ENCODE results near the gene RBM3. TPM values are rescaled to one million over a fixed set of nuclear protein-coding genes. Genes with fewer than 3 reads are reported as not detected.
A peak's percentile ranks its signal among the peaks of the same experiment; 100 is the strongest.

The RBM3 gene
- total and polyA plus RNA-seq, 11 donors: 34.5 to 187 (median 111) TPM

DNA sequence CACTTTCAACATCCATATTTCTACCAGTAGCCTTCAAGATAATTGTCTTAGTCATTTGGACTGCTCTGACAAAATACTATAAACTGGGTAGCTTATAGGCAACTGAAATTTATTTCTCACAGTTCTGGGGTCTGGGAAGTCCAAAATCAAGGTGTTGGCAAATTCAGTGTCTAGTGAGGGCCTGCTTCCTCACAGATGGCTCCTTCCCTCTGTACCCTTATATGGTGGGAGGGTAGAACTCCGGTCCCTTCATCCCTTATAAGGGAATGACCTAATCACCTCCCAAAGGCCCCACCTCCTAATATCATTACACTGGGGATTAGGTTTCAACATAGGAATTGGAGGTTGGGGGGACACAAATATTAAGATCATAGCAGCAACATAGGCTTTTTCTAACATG is 42.1 kb upstream of the RBM3 start:
- intact Hi-C loops (cut with DNase I): loop anchor here in 1 of 10 donors (10.0 kb wide), 1 partner anchor 63 kb away; the partner anchor contains the start of gene WDR13
- WGBS, 4 donors: 53 to 75% (median 69%) methylated on average over 1 of the region's 1 CpG
- peaks cover 0 to 12% (median 7%) of the 10 kb centered on the region in 9 donors for H3K36me3 ChIP-seq
- DNase-seq: no peak
- H3K27ac ChIP-seq: peak overlapping the region in 8 of 12 donors; percentile 25 to 64 (median 48)
- peaks cover 0 to 6% (median 0%) of the 10 kb centered on the region in 12 donors for H3K4me1 ChIP-seq
- no peak for ATAC-seq
- no peak for TF ChIP-seq POLR2A (IDR thresholded peaks at IDR 0.05)
- TF ChIP-seq, protein P1, sequence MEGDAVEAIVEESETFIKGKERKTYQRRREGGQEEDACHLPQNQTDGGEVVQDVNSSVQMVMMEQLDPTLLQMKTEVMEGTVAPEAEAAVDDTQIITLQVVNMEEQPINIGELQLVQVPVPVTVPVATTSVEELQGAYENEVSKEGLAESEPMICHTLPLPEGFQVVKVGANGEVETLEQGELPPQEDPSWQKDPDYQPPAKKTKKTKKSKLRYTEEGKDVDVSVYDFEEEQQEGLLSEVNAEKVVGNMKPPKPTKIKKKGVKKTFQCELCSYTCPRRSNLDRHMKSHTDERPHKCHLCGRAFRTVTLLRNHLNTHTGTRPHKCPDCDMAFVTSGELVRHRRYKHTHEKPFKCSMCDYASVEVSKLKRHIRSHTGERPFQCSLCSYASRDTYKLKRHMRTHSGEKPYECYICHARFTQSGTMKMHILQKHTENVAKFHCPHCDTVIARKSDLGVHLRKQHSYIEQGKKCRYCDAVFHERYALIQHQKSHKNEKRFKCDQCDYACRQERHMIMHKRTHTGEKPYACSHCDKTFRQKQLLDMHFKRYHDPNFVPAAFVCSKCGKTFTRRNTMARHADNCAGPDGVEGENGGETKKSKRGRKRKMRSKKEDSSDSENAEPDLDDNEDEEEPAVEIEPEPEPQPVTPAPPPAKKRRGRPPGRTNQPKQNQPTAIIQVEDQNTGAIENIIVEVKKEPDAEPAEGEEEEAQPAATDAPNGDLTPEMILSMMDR (IDR thresholded peaks at IDR 0.05): no peak
- no peak overlapping the region for H3K4me3 ChIP-seq
- peaks cover 0 to 6% (median 0%) of the 10 kb centered on the region in 9 donors for H3K27me3 ChIP-seq
- H3K9me3 ChIP-seq: no peaks in the 10 kb centered on the region

DNA sequence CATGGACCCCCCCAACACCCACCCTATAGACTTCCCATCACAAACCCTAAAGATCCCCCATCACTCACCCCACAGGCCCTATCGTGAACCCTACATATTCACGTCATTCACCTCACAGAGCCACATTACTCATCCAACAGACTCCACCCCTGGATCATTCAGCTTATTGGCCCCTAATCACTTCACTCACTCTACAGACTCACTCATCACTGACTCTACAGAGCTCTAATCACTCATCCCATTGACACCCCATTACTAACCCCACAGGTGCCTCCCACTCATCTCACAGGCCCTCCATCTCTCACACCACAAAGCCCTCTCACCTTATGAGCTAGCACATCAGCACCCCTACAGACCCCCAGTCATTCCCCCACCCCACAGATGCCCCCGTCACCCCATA is 41.1 kb upstream of the RBM3 start:
- H3K27ac ChIP-seq: no peak overlapping the region
- peaks cover 0 to 6% (median 0%) of the 10 kb centered on the region in 12 donors for H3K4me1 ChIP-seq
- peaks cover 0 to 6% (median 0%) of the 10 kb centered on the region in 9 donors for H3K27me3 ChIP-seq
- DNase-seq (no peak), ATAC-seq (no peak)
- intact Hi-C loops (cut with DNase I): loop anchor here in 1 of 10 donors (10.0 kb wide), 1 partner anchor 62 kb away; the partner anchor contains the start of gene WDR13
- no peak overlapping the region for H3K4me3 ChIP-seq
- TF ChIP-seq POLR2A (IDR thresholded peaks at IDR 0.05): no peak
- TF ChIP-seq, protein P1 (IDR thresholded peaks at IDR 0.05): no peak
- no peaks in the 10 kb centered on the region for H3K9me3 ChIP-seq
- 87 to 100% (median 93%) methylated on average over 3 of the region's 3 CpGs for WGBS, 4 donors
- peaks cover 0 to 3% (median 1%) of the 10 kb centered on the region in 9 donors for H3K36me3 ChIP-seq

DNA sequence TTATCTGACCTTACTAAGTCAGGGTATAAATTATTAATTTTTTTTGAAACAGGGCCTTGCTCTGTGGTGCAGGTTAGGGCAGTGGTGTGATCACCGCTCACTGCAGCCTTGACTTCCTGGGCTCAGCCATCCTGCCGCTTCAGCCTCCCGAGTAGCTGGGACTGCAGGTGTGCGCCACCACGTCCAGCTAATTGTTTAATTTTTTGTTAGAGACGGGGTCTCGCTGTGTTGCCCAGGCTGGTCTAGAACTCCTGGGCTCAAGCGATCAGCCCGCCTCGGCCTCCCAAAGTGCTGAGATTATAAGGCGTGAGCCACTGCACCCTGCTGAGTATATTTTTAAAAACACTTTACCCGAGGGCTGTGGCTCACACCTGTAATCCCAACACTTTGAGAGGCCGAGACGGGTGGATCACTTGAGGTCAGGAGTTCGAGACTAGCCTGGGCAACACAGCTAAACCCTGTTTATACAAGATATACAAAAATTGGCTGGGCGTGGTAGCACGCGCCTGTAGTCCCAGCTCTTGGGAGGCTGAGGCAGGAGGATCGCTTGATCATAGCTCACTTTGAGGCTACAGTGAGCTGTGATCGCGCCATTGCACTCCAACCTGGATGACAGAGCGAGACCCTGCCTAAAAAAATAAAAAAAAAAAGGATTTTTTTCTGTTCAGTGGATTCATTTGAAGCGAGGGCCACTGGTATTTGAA is 35.5 kb upstream of the RBM3 start:
- H3K4me1 ChIP-seq: peaks cover 0 to 16% (median 3%) of the 10 kb centered on the region in 12 donors
- WGBS, 4 donors: 80 to 86% (median 82%) methylated on average over 23 of the region's 23 CpGs
- H3K9me3 ChIP-seq: no peaks in the 10 kb centered on the region
- H3K27ac ChIP-seq: peak overlapping the region; percentile 73 to 95 (median 90)
- peaks cover 0 to 10% (median 0%) of the 10 kb centered on the region in 9 donors for H3K36me3 ChIP-seq
- TF ChIP-seq, protein P1 (IDR thresholded peaks at IDR 0.05): no peak
- no peak for TF ChIP-seq POLR2A (IDR thresholded peaks at IDR 0.05)
- H3K27me3 ChIP-seq: peaks cover 0 to 6% (median 0%) of the 10 kb centered on the region in 9 donors
- peak overlapping the region in 11 of 12 donors; percentile 53 to 91 (median 74) for H3K4me3 ChIP-seq
- DNase-seq: no peak
- intact Hi-C loops (cut with DNase I): loop anchor here in 1 of 10 donors (5.0 to 10.0 kb wide), 2 partner anchors 56 to 264 kb away; partner anchors contain the start of genes HDAC6 and WDR13
- peak in 1 of 4 donors; percentile 2 for ATAC-seq

Measured in heart left ventricle (tissue), 16 donors.